Neural cell (in vitro differentiated cells): ENCODE measurements around the gene TMEM11. TPM values are rescaled to one million over a fixed set of nuclear protein-coding genes. Genes with fewer than 3 reads are reported as not detected.
"Not testable (repeated sequence)": the region's sequence is repeated elsewhere in the genome, so short reads cannot be mapped to it uniquely, and the experiment has no call there.

ENCODE experiments used
- H2AFZ ChIP-seq: fragments of 200-600, 300-800 bp; sonication (generic), shearing (Covaris generic); 2 replicates; pipeline ENCODE4 v1.6.0; 2014; ENCODE audit warnings: low read depth, mild to moderate bottlenecking, antibody characterized with exemption, low read length, moderate library complexity
- H3F3A ChIP-seq: fragments of 200-600 bp; shearing (Covaris generic); 2 replicates; pipeline ENCODE4 v1.6.1; 2016; ENCODE audit warnings: mild to moderate bottlenecking, moderate library complexity, mixed read lengths, antibody characterized with exemption, low read length; ENCODE audit not compliant: insufficient read depth, poor library complexity, severe bottlenecking
- H3K27ac ChIP-seq: fragments of 200-600, 300-800 bp; sonication (generic), shearing (Covaris generic); 2 replicates; pipeline ENCODE4 v1.5.1; 2014; ENCODE audit warnings: mild to moderate bottlenecking, low read length, moderate library complexity
- H3K27me3 ChIP-seq: fragments of 300-800, 200-600 bp; sonication (generic), shearing (Covaris generic); 2 replicates; pipeline ENCODE4 v1.6.0; 2014; ENCODE audit warnings: mild to moderate bottlenecking, low read depth, low read length, moderate library complexity; ENCODE audit not compliant: insufficient read depth
- H3K36me3 ChIP-seq: fragments of 300-800, 200-600 bp; sonication (generic), shearing (Covaris generic); 2 replicates; pipeline ENCODE4 v1.5.1; 2014; ENCODE audit warnings: mild to moderate bottlenecking, antibody characterized with exemption, low read length, moderate library complexity; ENCODE audit not compliant: insufficient read depth
- H3K4me2 ChIP-seq: fragments of 300-800, 200-600 bp; sonication (generic), shearing (Covaris generic); 2 replicates; pipeline ENCODE4 v1.6.0; 2014; ENCODE audit warnings: mild to moderate bottlenecking, low read length
- H3K4me3 ChIP-seq: fragments of 300-800, 200-600 bp; sonication (generic), shearing (Covaris generic); 2 replicates; pipeline ENCODE4 v1.5.1; 2014; ENCODE audit warnings: mild to moderate bottlenecking, low read length, moderate library complexity
- H3K79me2 ChIP-seq: fragments of 200-600 bp; shearing (Covaris generic); replicated peaks from 2 replicates; pipeline ENCODE4 v1.6.0; 2014; ENCODE audit warnings: mild to moderate bottlenecking, low read length, moderate library complexity; ENCODE audit not compliant: insufficient read depth
- H3K9ac ChIP-seq: fragments of 300-800, 200-600 bp; sonication (generic), shearing (Covaris generic); 2 replicates; pipeline ENCODE4 v1.6.1; 2016; ENCODE audit warnings: mild to moderate bottlenecking, low read length, mixed read lengths
- H3K9me2 ChIP-seq: fragments of 200-600 bp; shearing (Covaris generic); 2 replicates; pipeline ENCODE4 v1.6.1; 2016; ENCODE audit warnings: mild to moderate bottlenecking, low read length, mixed read lengths; ENCODE audit not compliant: insufficient read depth
- H3K9me3 ChIP-seq: fragments of 200-600, 300-800 bp; sonication (generic), shearing (Covaris generic); 2 replicates; pipeline ENCODE4 v1.6.1; 2016; ENCODE audit warnings: mild to moderate bottlenecking, mixed run types, low read length, moderate library complexity, mixed read lengths
- H4K20me1 ChIP-seq: fragments of 200-600 bp; shearing (Covaris generic); 2 replicates; pipeline ENCODE4 v1.6.1; 2016; ENCODE audit warnings: mild to moderate bottlenecking, mixed run types; ENCODE audit not compliant: insufficient read depth
- EP300 ChIP-seq: fragments of 450-650 bp; conservative IDR thresholded peaks from 2 replicates; pipeline ENCODE4 v1.6.1; 2014; ENCODE audit warnings: antibody characterized with exemption, mild to moderate bottlenecking, moderate library complexity; ENCODE audit not compliant: poor library complexity, severe bottlenecking
- EZH2 ChIP-seq: fragments of 200-600, 300-800 bp; shearing (Covaris generic), sonication (generic); IDR thresholded peaks from 2 replicates; pipeline ENCODE4 v1.6.1; 2014; ENCODE audit warnings: antibody characterized with exemption, low read length, borderline replicate concordance, mild to moderate bottlenecking; ENCODE audit not compliant: insufficient read depth, poor library complexity, severe bottlenecking
- MXI1 ChIP-seq: fragments of 450-650 bp; conservative IDR thresholded peaks from 2 replicates; pipeline ENCODE4 v1.6.1; 2014; ENCODE audit warnings: antibody characterized with exemption, mild to moderate bottlenecking; ENCODE audit not compliant: poor library complexity, severe bottlenecking
- POLR2AphosphoS5 ChIP-seq: IDR thresholded peaks from 2 replicates; pipeline ENCODE4 v1.6.1; 2012
- RAD21 ChIP-seq: fragments of 450-650 bp; conservative IDR thresholded peaks from 2 replicates; pipeline ENCODE4 v1.6.1; 2014; ENCODE audit warnings: antibody characterized with exemption, mild to moderate bottlenecking, moderate library complexity
- REST ChIP-seq: IDR thresholded peaks from 2 replicates; pipeline ENCODE4 v1.6.1; 2012; ENCODE audit warnings: borderline replicate concordance
- SMC3 ChIP-seq: fragments of 450-650 bp; conservative IDR thresholded peaks from 2 replicates; pipeline ENCODE4 v1.6.1; 2014; ENCODE audit warnings: antibody characterized with exemption, mild to moderate bottlenecking, moderate library complexity; ENCODE audit not compliant: poor library complexity
- TAF1 ChIP-seq: IDR thresholded peaks from 2 replicates; pipeline ENCODE4 v1.6.1; 2012; ENCODE audit warnings: low read depth
- polyA plus RNA-seq: library from polyadenylated mRNA; depleted of rRNA; stranded (reverse); fragments of >200 nt; gene quantifications from 2 replicates; pipeline ENCODE4 v1.2.3, GENCODE V29; 2014
- TF ChIP-seq, protein P1 (sequence below): fragments of 450-650 bp; IDR thresholded peaks from 2 replicates; pipeline ENCODE4 v1.5.1; 2014; ENCODE audit warnings: antibody characterized with exemption, mild to moderate bottlenecking, moderate library complexity; ENCODE audit not compliant: poor library complexity, severe bottlenecking

Gene TMEM11
- polyA plus RNA-seq, 1 donor from 2014 or later: 24.6 TPM

DNA sequence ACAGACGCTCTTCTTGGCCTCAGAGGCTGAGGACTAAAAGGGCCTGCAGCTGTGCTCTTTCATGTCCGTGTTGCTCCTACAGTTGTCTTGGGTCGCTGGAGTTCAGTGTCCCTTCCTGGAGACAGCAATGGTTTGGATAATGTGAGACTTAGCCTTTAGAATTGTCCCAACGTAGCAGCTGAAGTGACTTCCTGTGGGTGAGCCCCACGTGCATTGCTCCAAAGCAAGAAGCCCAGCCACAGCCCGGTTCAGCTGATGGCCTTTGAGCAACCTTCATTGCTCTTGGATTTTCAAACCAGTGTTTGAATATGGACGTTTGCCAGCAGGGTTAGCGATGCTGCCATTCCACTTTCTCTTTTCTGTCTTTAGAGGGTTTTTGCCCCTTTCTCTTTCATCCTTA, 19.7 kb downstream of the TMEM11 start:
- Histone ChIP-seq H3K9me2 (no peaks in the 10 kb centered on the region), H3K4me2 (no peak overlapping the region), H3K4me3 (no peak overlapping the region), H2AFZ (no peak overlapping the region), H3K27ac (no peak overlapping the region), H3K9ac (no peak overlapping the region), H3K79me2 (no peaks in the 10 kb centered on the region), H3K27me3 (no peaks in the 10 kb centered on the region), H3K9me3 (no peaks in the 10 kb centered on the region), H4K20me1 (no peaks in the 10 kb centered on the region), H3F3A (no peaks in the 10 kb centered on the region), H3K36me3 (no peaks in the 10 kb centered on the region)
- TF ChIP-seq REST: no peak
- no peak for TF ChIP-seq RAD21
- no peak for TF ChIP-seq EP300
- no peak for TF ChIP-seq TAF1
- TF ChIP-seq, protein P1, sequence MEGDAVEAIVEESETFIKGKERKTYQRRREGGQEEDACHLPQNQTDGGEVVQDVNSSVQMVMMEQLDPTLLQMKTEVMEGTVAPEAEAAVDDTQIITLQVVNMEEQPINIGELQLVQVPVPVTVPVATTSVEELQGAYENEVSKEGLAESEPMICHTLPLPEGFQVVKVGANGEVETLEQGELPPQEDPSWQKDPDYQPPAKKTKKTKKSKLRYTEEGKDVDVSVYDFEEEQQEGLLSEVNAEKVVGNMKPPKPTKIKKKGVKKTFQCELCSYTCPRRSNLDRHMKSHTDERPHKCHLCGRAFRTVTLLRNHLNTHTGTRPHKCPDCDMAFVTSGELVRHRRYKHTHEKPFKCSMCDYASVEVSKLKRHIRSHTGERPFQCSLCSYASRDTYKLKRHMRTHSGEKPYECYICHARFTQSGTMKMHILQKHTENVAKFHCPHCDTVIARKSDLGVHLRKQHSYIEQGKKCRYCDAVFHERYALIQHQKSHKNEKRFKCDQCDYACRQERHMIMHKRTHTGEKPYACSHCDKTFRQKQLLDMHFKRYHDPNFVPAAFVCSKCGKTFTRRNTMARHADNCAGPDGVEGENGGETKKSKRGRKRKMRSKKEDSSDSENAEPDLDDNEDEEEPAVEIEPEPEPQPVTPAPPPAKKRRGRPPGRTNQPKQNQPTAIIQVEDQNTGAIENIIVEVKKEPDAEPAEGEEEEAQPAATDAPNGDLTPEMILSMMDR: no peak
- no peak for TF ChIP-seq MXI1
- TF ChIP-seq EZH2: no peak
- no peak for TF ChIP-seq POLR2AphosphoS5
- TF ChIP-seq SMC3: no peak

GRCh38 chr17:21193031-21193430, 20.9 kb downstream of the TMEM11 start:
- TF ChIP-seq REST (no peak), SMC3 (no peak), MXI1 (no peak), POLR2AphosphoS5 (no peak), EZH2 (no peak), EP300 (no peak), RAD21 (no peak), TAF1 (no peak)
- TF ChIP-seq, protein P1: no peak
- Histone ChIP-seq H4K20me1 (no peaks in the 10 kb centered on the region), H3K9me3 (no peaks in the 10 kb centered on the region), H3F3A (no peaks in the 10 kb centered on the region), H2AFZ (no peak overlapping the region), H3K27me3 (no peaks in the 10 kb centered on the region), H3K27ac (no peak overlapping the region), H3K79me2 (no peaks in the 10 kb centered on the region), H3K9ac (no peak overlapping the region), H3K4me3 (no peak overlapping the region), H3K4me2 (no peak overlapping the region), H3K36me3 (no peaks in the 10 kb centered on the region), H3K9me2 (no peaks in the 10 kb centered on the region)

GRCh38 chr17:21192414-21192813, 21.5 kb downstream of the TMEM11 start:
- H3F3A ChIP-seq, H2AFZ ChIP-seq, H3K27me3 ChIP-seq, H3K9me2 ChIP-seq, H3K4me3 ChIP-seq, H3K79me2 ChIP-seq, H3K27ac ChIP-seq, H3K36me3 ChIP-seq, H3K4me2 ChIP-seq, H3K9ac ChIP-seq, H3K9me3 ChIP-seq, H4K20me1 ChIP-seq: not testable (repeated sequence)
